ENCODE measurements around the gene LRP1.
A peak's percentile ranks its signal among the peaks of the same experiment; 100 is the strongest.

Gene LRP1

DNA sequence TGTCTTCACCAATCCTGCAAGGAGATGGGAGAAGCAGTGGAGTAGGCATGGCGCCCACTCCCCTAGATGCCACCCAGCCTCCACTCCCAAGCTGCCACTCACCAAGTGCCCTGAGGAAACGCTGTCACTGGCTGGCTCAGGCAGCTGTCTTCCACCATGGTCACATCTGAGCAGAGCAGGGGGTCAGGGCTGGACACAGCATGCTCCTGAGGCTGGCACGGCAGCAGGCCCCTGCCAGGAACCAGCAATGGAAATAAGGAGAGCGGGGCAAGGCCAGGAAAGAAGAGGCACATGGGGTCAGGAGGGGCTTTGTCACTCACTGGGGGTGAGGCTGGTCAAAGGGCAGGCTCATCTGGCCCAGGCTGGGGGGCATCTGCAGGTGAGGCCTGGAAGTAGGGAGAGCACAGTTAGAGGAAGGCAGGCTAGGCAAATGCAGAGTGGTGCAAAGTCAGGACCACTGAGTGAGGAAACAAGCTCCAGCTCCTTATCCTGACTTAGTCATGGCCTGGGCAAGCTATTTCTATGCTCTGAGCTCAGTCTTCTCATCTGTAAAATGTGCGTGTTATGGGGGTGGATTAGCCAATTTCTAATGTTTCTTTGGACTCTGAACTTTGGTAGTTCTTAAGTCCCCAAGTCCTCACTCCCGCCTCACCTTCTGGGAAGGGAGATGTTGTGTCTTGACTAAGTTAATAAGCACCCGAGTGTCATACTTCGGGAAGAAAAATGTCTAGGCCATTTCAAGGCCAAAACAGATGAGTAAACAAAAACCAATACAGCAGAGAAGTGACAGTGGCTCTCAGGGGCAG, 31.3 kb upstream of the LRP1 start:
- H3K4me1 ChIP-seq (ENCODE audit: control insufficient read depth in 1 of 2, insufficient read depth in 1 of 2, low read depth in 1 of 2, low read length in 1 of 2): peaks cover 6 to 14% of the 10 kb centered on the region in 2 experiments
- H3K27me3 ChIP-seq: no peaks in the 10 kb centered on the region
- H3K9me3 ChIP-seq: peaks cover 8% of the 10 kb centered on the region
- peaks cover 73% of the 10 kb centered on the region for H3K36me3 ChIP-seq
- TF ChIP-seq, protein P1, sequence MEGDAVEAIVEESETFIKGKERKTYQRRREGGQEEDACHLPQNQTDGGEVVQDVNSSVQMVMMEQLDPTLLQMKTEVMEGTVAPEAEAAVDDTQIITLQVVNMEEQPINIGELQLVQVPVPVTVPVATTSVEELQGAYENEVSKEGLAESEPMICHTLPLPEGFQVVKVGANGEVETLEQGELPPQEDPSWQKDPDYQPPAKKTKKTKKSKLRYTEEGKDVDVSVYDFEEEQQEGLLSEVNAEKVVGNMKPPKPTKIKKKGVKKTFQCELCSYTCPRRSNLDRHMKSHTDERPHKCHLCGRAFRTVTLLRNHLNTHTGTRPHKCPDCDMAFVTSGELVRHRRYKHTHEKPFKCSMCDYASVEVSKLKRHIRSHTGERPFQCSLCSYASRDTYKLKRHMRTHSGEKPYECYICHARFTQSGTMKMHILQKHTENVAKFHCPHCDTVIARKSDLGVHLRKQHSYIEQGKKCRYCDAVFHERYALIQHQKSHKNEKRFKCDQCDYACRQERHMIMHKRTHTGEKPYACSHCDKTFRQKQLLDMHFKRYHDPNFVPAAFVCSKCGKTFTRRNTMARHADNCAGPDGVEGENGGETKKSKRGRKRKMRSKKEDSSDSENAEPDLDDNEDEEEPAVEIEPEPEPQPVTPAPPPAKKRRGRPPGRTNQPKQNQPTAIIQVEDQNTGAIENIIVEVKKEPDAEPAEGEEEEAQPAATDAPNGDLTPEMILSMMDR (IDR thresholded peaks at IDR 0.05): no peak
- H3K4me3 ChIP-seq (ENCODE audit: low read depth in 1 of 2, low read length in 1 of 2): no peak overlapping the region
- peak overlapping the region; percentile 19 for H3K27ac ChIP-seq

DNA sequence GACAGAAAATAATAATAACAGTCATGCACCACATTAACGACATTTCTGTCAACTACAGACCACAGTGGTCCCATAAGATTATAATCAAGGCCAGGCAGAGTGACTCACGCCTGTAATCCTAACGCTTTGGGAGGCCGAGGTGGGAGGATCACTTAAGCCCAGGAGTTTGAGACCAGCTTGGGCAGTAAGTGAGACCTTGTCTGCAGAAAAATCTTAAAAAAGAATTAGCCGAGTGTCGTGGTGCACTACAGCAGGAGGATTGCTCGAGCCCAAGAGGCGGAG, 30.8 kb upstream of the LRP1 start:
- H3K9me3 ChIP-seq: peaks cover 8% of the 10 kb centered on the region
- no peaks in the 10 kb centered on the region for H3K27me3 ChIP-seq
- peaks cover 79% of the 10 kb centered on the region for H3K36me3 ChIP-seq
- H3K4me1 ChIP-seq (ENCODE audit: control insufficient read depth in 1 of 2, insufficient read depth in 1 of 2, low read depth in 1 of 2, low read length in 1 of 2): peaks cover 12 to 19% of the 10 kb centered on the region in 2 experiments
- no peak overlapping the region for H3K27ac ChIP-seq
- TF ChIP-seq, protein P1 (IDR thresholded peaks at IDR 0.05): no peak
- H3K4me3 ChIP-seq (ENCODE audit: low read depth in 1 of 2, low read length in 1 of 2): no peak overlapping the region

DNA sequence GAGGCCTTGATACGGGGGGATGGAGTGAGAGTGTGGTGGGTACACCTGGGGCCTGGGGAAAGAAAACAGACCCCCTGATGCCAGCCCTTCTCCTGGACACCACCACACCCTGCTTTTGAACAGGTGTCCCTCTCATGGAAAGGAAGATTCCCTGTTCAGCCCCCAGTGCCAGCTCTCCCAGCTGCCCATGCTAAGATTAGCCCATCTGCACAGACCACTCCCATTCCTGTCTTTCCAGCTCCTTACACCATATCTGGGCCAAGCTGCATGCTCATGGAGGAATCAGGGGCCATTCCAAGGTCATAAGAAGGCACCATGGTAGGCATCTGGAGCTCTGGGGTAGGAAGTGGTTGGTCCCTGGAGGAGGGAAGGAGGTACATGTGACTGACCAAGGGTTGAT, 29.7 kb upstream of the LRP1 start:
- H3K36me3 ChIP-seq: peaks cover 87% of the 10 kb centered on the region
- peaks cover 8% of the 10 kb centered on the region for H3K9me3 ChIP-seq
- no peaks in the 10 kb centered on the region for H3K27me3 ChIP-seq
- H3K4me1 ChIP-seq (ENCODE audit: control insufficient read depth in 1 of 2, insufficient read depth in 1 of 2, low read depth in 1 of 2, low read length in 1 of 2): peaks cover 15 to 22% of the 10 kb centered on the region in 2 experiments
- H3K27ac ChIP-seq: peak overlapping the region; percentile 50
- H3K4me3 ChIP-seq (ENCODE audit: low read depth in 1 of 2, low read length in 1 of 2): no peak overlapping the region
- TF ChIP-seq, protein P1 (IDR thresholded peaks at IDR 0.05): no peak

DNA sequence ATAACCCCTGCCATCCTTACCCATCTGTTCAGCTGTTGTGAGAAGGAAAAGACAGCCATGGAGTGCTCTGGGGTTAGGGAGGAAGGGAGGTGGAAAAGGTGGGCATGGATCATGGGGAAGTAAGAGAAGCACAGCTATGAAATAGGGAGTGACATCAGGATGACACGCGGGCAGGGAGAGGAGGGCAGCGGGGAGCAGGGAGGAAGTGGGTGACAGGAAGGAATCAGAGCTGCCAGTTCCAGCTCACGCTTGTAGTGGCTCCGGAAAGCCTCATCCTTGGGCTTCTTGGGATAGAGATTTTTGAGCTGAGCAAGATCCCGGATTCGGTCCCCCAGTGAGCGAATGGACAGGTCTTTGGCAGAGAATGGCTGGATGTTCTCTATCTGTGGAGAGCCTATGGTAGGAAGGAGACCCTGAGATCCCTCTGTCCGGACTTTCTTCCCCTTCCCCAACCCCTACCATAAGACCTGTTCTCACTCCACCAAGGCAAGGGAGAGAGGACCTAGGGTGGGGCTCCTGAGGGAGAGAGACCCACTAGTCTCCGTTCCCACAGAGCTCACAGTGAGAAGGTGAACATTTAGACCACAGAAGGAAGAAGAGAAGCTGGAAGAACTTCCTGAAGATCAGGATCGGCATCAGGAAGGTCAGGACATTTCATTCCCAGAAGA, 29.1 kb upstream of the LRP1 start:
- TF ChIP-seq, protein P1 (IDR thresholded peaks at IDR 0.05): no peak

DNA sequence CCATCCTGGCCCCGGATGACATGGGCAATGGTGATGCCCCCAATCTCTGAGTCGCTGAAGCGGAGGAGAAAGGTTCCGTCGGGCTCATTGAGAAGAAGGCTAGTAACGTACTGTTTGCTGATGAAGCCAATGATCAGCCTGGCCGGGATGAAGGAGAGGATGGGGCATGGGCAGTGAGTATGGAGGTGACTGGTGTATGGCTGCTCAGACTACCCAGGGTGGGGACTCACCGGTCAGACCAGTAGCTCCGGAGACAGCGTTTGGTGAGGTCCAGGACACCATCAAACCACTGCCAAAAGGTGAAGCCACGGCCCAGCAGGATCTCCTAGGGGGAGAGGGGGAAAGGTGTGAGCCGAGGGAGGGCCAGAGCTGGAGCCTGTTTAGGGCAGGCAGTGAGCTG, 28.5 kb upstream of the LRP1 start:
- H3K27me3 ChIP-seq: no peaks in the 10 kb centered on the region
- H3K4me3 ChIP-seq (ENCODE audit: low read depth in 1 of 2, low read length in 1 of 2): no peak overlapping the region
- peaks cover 98% of the 10 kb centered on the region for H3K36me3 ChIP-seq
- H3K4me1 ChIP-seq (ENCODE audit: control insufficient read depth in 1 of 2, insufficient read depth in 1 of 2, low read depth in 1 of 2, low read length in 1 of 2): peaks cover 15 to 20% of the 10 kb centered on the region in 2 experiments
- TF ChIP-seq, protein P1 (IDR thresholded peaks at IDR 0.05): no peak
- H3K27ac ChIP-seq: peak overlapping the region; percentile 50
- peaks cover 8% of the 10 kb centered on the region for H3K9me3 ChIP-seq

More for the DNA sequence above, 29.1 kb upstream of the LRP1 start:
- Histone ChIP-seq H3K27me3 (no peaks in the 10 kb centered on the region), H3K9me3 (peaks cover 8% of the 10 kb centered on the region), H3K4me3 (ENCODE audit: low read depth in 1 of 2, low read length in 1 of 2) (no peak overlapping the region), H3K4me1 (ENCODE audit: control insufficient read depth in 1 of 2, insufficient read depth in 1 of 2, low read depth in 1 of 2, low read length in 1 of 2) (peaks cover 15 to 20% of the 10 kb centered on the region in 2 experiments), H3K27ac (peak overlapping the region; percentile 50), H3K36me3 (peaks cover 93% of the 10 kb centered on the region)
